Activated CD8-positive, alpha-beta memory T cell treated with anti-CD3 and anti-CD28 coated beads, Interleukin-2, amount 10 ng/mL, durations not matched to agents 7 days and 5 days (primary cell): ENCODE measurements around the gene CELSR1. TPM values are rescaled to one million over a fixed set of nuclear protein-coding genes. Genes with fewer than 3 reads are reported as not detected.

Source experiments
- ATAC-seq: fragments of 150-1000 bp; cut with Tn5 transposase; one replicate; pipeline ENCODE4 v1.10.0; 2021; ENCODE audit warnings: moderate library complexity
- CTCF ChIA-PET: fragments of 350-600 bp; sonication (Branson Sonifier 250); formaldehyde crosslinking; loops from one replicate; lab custom pipeline; 2021; ENCODE audit warnings: antibody characterized with exemption; lab: Charles Lee
- DNase-seq: peaks from one replicate; pipeline ENCODE4 v3.0.0-alpha.2; 2020
- H3K27ac Mint-ChIP-seq: one replicate; pipeline ENCODE4 v1.8.0; 2021; ENCODE audit warnings: mild to moderate bottlenecking, mixed read lengths
- H3K27me3 Mint-ChIP-seq: one replicate; pipeline ENCODE4 v1.8.0; 2021; ENCODE audit warnings: mixed read lengths
- H3K36me3 Mint-ChIP-seq: one replicate; pipeline ENCODE4 v1.8.0; 2021; ENCODE audit warnings: mild to moderate bottlenecking, mixed read lengths
- H3K4me1 Mint-ChIP-seq: one replicate; pipeline ENCODE4 v1.8.0; 2021; ENCODE audit warnings: mixed read lengths
- H3K4me3 Mint-ChIP-seq: one replicate; pipeline ENCODE4 v1.8.0; 2021; ENCODE audit warnings: mild to moderate bottlenecking, moderate library complexity, mixed read lengths
- H3K9me3 Mint-ChIP-seq: one replicate; pipeline ENCODE4 v1.8.0; 2022; ENCODE audit warnings: low read depth, mixed read lengths
- total RNA-seq, 2 experiments: library from RNA; stranded (reverse); gene quantifications; one replicate each; pipeline ENCODE4 v1.2.3, GENCODE V29; 2021

CELSR1 gene
- total RNA-seq, 2 experiments from 2014 or later, result 0.06 to 0.12 TPM

DNA sequence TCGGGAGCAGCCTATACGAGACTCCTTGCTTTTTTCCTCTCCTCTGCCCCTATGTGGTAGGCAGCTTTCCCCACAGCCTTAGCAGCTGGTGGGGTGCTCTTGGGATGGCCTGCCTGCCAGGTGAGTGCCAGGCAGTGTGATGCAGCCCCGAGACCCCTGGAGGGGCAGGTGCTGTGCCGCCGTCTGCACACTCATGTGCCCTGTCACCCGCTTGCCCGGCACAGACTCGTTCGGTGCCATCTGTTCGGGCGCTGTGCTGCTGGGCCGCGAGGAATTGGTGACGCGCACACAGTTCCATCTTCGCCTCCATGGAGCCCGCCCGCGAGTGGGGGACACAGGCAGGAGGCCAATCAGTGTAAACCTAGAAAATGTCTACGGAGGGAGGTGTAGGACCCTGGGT, 186.8 kb downstream of the CELSR1 start:
- Mint-ChIP-seq H3K4me1 (no peaks in the 10 kb centered on the region), H3K9me3 (no peaks in the 10 kb centered on the region), H3K27me3 (no peaks in the 10 kb centered on the region), H3K36me3 (peaks cover 17% of the 10 kb centered on the region), H3K4me3 (no peak overlapping the region), H3K27ac (no peak overlapping the region)
- CTCF ChIA-PET, result interaction anchor here (1.5 kb wide), 1 partner anchor 11 kb away, joined by 4 read pairs; no protein-coding TSS in a partner anchor
- no peak for ATAC-seq
- DNase-seq, result no peak

DNA sequence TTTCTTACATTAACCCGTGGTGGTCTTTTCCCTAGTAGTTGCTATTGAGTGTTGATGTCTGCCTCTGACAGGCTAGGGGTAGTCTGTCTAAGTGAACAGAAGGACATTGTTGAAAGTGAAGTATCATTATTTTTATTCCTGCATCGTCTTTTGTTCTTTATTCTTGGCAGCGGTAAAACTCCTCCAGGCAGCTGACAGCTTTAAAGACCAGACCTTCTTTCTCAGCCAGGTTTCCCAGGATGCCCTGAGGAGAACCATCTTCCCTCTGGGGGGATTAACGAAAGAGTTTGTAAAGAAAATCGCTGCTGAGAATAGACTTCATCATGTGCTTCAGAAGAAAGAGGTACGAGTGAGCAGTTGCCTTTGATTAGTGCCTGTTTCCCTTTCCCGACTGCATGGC, 187.3 kb downstream of the CELSR1 start:
- DNase-seq (no peak), ATAC-seq (no peak)
- Mint-ChIP-seq H3K9me3 (no peaks in the 10 kb centered on the region), H3K4me3 (no peak overlapping the region), H3K4me1 (no peaks in the 10 kb centered on the region), H3K36me3 (peaks cover 19% of the 10 kb centered on the region), H3K27me3 (no peaks in the 10 kb centered on the region), H3K27ac (no peak overlapping the region)
- CTCF ChIA-PET, result interaction anchor here (1.1 kb wide), 1 partner anchor 18 kb away, joined by 3 read pairs; no protein-coding TSS in a partner anchor

DNA sequence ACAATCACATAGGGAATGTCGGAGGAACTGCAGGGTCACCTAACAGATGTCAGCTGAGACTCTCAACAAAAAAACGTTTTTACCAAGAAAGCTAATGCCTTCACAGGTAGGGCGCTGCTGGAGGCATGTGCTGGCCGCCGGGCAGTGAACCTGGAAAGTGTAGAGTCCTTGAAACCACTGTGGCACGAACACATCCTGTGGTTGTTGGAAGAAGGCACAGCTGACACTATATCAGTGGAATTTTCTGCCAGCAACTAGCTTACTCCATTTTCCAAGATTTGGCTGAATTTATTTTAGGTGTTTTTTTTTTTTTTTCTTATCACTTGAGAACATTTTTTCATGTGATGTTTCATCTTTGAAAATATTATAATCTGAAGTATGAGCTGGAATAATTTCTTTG, 187.7 kb downstream of the CELSR1 start:
- Mint-ChIP-seq H3K4me3 (no peak overlapping the region), H3K27ac (no peak overlapping the region), H3K36me3 (peaks cover 21% of the 10 kb centered on the region), H3K4me1 (no peaks in the 10 kb centered on the region), H3K9me3 (no peaks in the 10 kb centered on the region), H3K27me3 (no peaks in the 10 kb centered on the region)
- no peak for DNase-seq
- CTCF ChIA-PET, result interaction anchor here (1.0 to 1.1 kb wide), 2 partner anchors 14 to 18 kb away, joined by 3 read pairs; partner anchors contain the start of gene TRMU
- ATAC-seq, result no peak

DNA sequence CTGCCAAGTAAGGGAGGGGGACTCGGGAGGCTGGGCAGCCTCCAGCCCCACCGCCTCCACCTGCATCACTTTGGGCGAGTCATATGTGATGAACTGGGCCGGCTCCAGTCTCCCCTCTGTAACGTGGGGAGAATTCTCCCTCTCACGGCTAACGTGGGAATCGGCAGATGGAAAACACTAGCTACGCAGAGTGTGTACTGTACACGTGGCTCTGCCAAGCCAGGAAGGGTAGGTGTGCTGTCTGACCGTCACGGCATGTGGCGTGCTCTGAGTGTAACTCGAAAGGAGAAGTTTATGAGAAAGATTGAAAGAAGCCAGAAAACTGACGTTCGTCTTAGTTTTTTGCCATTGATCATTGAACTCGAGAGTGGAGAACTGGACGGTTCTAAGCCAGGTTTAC, 188.2 kb downstream of the CELSR1 start:
- no peak for DNase-seq
- peaks cover 24% of the 10 kb centered on the region for H3K36me3 Mint-ChIP-seq
- no peak overlapping the region for H3K4me3 Mint-ChIP-seq
- ATAC-seq, result no peak
- H3K27me3 Mint-ChIP-seq, result no peaks in the 10 kb centered on the region
- CTCF ChIA-PET, result interaction anchor here (1.0 to 1.1 kb wide), 2 partner anchors 13 to 19 kb away, joined by 3 read pairs; partner anchors contain the start of gene TRMU
- no peaks in the 10 kb centered on the region for H3K9me3 Mint-ChIP-seq
- H3K27ac Mint-ChIP-seq, result no peak overlapping the region
- H3K4me1 Mint-ChIP-seq, result no peaks in the 10 kb centered on the region

DNA sequence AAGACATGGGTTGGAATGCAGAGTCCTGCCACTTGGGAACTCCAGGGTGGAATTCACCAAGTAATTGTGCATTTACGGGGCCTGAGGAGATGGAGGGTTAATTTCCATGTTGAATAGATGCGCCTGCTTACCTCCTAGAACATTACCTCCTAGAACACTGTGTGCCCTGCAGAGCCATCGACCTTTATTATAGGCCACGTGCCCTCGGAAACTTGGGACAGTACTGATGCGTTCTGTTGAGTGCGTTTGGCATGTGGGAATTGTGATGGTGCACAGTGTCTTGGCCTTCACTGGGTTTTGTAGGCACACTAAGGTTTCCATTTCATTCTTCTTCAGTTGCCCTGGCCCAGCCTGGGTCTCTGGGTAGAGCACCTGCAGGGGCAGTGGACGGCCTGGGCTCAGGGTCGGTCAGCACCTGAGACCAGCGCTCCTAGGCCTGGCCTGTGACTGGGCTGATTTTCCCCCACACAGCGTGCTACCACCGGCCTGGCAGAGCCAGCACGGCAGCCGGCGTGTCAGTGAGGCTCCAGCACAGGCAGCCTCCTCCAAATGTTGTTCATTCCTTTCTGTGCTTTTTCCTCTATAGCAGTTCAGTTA, 189.2 kb downstream of the CELSR1 start:
- peaks cover 25% of the 10 kb centered on the region for H3K36me3 Mint-ChIP-seq
- ATAC-seq, result no peak
- H3K27ac Mint-ChIP-seq, result no peak overlapping the region

DNA sequence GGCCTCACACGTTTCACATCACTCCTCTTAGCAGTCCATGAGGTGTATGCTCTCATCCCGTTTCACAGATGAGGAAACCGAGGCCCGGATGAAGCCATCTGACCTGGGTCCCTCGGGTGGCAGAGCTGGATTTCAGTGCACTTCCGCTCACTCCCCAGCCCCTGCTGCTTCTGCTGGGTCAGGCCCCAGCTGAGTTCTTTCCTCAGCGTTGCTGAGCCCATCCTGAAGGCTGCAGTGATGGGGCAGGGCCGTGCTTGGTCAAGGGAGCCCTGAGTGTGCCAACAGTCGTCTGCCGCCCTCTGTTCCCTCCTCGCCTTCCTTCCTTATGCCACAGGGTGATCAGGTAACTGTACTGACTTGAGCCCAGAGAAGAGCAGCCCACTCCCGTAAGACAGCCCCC, 189.8 kb downstream of the CELSR1 start:
- Mint-ChIP-seq H3K27me3 (no peaks in the 10 kb centered on the region), H3K36me3 (peaks cover 28% of the 10 kb centered on the region), H3K4me3 (no peak overlapping the region), H3K9me3 (no peaks in the 10 kb centered on the region), H3K4me1 (no peaks in the 10 kb centered on the region), H3K27ac (no peak overlapping the region)
- CTCF ChIA-PET, result no interaction called here
- ATAC-seq, result no peak
- no peak for DNase-seq

More for the DNA sequence above, 189.2 kb downstream of the CELSR1 start:
- H3K27me3 Mint-ChIP-seq, result no peaks in the 10 kb centered on the region
- no peaks in the 10 kb centered on the region for H3K4me1 Mint-ChIP-seq
- no peak overlapping the region for H3K4me3 Mint-ChIP-seq
- CTCF ChIA-PET, result no interaction called here
- H3K9me3 Mint-ChIP-seq, result no peaks in the 10 kb centered on the region
- no peak for DNase-seq

DNA sequence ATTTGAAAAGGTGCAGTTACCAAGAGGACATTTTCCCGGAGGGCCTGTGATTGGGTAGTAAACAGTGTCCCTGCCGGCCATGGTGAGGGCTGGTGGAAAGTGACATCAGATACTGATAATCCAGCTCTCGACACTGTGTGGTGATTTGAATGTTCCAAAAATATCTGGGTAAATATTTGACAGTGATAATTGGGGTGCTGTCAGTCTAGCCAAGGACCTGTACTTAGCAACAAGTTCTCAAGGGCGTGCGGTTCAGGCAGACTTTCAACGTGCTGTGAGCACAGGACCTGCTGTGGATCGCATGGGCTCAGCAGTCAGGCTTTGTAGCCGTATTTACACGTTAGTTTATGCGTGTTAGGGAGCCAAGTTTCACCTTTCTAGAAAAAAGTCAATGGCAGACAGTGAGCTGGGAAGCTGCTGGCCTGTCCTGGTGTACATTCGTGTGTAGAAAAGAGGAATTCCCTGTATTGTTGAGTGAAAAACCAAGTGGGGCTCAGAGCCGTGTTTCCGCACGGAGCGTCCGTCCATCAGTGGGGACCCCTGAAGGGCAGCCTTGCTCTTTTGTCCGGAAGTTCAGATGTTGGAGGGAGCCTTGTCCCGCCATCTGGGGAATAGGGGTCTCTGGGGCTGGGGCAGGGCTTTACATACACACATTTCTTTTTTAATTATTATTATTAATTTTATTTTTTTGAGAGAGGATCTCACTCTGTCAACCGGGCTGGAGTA, 190.6 kb downstream of the CELSR1 start:
- CTCF ChIA-PET, result interaction anchor here (0.6 kb wide), 1 partner anchor 34 kb away, joined by 3 read pairs; no protein-coding TSS in a partner anchor
- Mint-ChIP-seq H3K4me3 (no peak overlapping the region), H3K9me3 (no peaks in the 10 kb centered on the region), H3K4me1 (no peaks in the 10 kb centered on the region), H3K36me3 (peaks cover 28% of the 10 kb centered on the region), H3K27ac (no peak overlapping the region), H3K27me3 (no peaks in the 10 kb centered on the region)
- ATAC-seq (no peak), DNase-seq (no peak)

DNA sequence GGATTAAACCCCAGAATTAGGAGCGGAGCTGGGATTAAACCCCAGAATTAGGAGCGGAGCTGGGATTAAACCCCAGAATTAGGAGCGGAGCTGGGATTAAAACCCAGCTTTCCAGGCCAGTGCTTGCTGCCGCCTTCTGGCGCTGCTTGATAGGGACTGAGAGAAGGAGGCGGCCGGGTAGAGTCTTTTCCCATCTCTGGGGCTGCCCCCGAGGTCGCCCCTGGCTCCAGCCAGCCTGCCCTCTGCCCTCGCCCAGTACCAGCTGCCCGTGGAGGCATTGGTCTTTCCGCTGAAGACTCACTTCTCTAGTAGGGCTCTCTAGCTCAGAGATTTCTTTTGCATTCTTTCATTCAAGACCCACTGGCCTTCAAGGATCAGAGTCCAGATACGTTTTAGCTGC, 196.7 kb downstream of the CELSR1 start:
- H3K36me3 Mint-ChIP-seq, result peaks cover 38% of the 10 kb centered on the region
- no peak for ATAC-seq
- no peaks in the 10 kb centered on the region for H3K27me3 Mint-ChIP-seq
- H3K27ac Mint-ChIP-seq, result no peak overlapping the region
- H3K4me3 Mint-ChIP-seq, result no peak overlapping the region
- H3K4me1 Mint-ChIP-seq, result peaks cover 17% of the 10 kb centered on the region
- H3K9me3 Mint-ChIP-seq, result no peaks in the 10 kb centered on the region
- DNase-seq, result no peak
- CTCF ChIA-PET, result interaction anchor here (0.7 kb wide), 1 partner anchor 28 kb away, joined by 3 read pairs; no protein-coding TSS in a partner anchor

DNA sequence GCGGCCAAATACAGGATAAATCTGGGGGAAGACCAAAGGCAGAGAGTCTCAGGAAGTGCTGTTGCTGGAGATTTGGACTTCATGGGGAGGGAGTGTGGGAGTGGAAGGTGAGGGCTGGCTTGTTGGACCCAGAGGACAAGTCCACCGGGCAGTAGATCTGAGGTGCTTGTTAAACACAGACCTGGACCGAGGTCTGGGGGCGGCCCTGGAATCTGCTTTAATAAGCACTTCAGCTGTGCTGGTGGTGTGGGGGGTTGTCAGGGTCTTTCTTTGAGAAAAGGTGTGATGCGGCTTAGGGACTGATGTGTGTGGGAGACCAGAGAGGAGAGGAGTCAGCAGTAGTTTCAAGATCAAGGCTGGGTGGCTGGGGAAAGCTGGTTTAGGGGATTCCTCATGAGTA, 197.5 kb downstream of the CELSR1 start:
- H3K4me3 Mint-ChIP-seq, result no peak overlapping the region
- H3K27ac Mint-ChIP-seq, result no peak overlapping the region
- peaks cover 35% of the 10 kb centered on the region for H3K36me3 Mint-ChIP-seq
- no peak for ATAC-seq
- no peaks in the 10 kb centered on the region for H3K27me3 Mint-ChIP-seq
- peaks cover 19% of the 10 kb centered on the region for H3K4me1 Mint-ChIP-seq
- no peak for DNase-seq
- CTCF ChIA-PET, result interaction anchor here (1.0 to 1.3 kb wide), 3 partner anchors 11 to 218 kb away, joined by 3 to 5 read pairs (median 4); no protein-coding TSS in a partner anchor
- no peaks in the 10 kb centered on the region for H3K9me3 Mint-ChIP-seq

DNA sequence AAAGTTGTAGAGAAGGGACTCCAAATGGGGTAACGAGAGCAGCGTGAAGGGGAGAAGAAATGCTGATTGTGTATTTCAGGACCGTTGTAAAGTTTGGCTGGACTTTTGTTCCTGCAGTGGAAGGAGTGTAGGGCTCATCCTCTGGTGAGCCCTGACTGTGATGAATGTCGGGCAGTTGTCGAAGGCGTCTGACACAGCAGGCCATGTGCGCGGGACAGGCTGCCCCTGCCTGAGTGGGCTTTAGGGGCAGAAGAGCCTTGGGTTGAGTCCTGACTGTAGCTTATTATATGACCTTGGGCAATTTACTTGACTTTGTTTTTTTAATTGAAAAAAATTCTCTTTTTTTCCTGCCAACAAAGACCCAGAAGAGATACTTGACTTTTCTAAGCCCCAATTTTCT, 198.8 kb downstream of the CELSR1 start:
- CTCF ChIA-PET, result no interaction called here
- DNase-seq, result no peak
- H3K27me3 Mint-ChIP-seq, result no peaks in the 10 kb centered on the region
- no peak overlapping the region for H3K4me3 Mint-ChIP-seq
- ATAC-seq, result no peak
- peaks cover 30% of the 10 kb centered on the region for H3K36me3 Mint-ChIP-seq
- no peak overlapping the region for H3K27ac Mint-ChIP-seq
- H3K4me1 Mint-ChIP-seq, result peaks cover 26% of the 10 kb centered on the region
- H3K9me3 Mint-ChIP-seq, result no peaks in the 10 kb centered on the region

DNA sequence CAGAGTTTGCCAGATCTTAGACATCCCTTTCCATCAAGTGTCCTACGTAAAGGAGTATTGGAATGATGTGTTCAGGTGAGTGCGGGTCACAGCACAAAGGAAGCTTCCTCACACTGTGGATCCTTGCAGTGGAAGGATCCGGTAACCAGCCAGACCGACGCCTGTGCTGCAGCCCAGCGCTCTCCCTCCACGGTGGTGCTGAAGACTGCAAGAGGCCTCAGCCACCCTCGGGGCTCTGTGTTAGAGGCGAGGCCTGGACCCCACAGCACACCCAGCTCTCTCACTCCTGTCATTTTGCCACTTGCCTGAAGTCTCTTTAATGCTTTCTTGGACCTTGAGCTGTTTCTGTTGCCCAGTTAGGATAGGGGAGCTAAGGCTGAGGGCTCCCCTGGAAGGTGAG, 199.6 kb downstream of the CELSR1 start:
- H3K9me3 Mint-ChIP-seq, result no peaks in the 10 kb centered on the region
- no peak overlapping the region for H3K27ac Mint-ChIP-seq
- DNase-seq, result no peak
- ATAC-seq, result no peak
- no peaks in the 10 kb centered on the region for H3K27me3 Mint-ChIP-seq
- no peak overlapping the region for H3K4me3 Mint-ChIP-seq
- peaks cover 26% of the 10 kb centered on the region for H3K4me1 Mint-ChIP-seq
- peaks cover 35% of the 10 kb centered on the region for H3K36me3 Mint-ChIP-seq
- CTCF ChIA-PET, result interaction anchor here (3.1 kb wide), 1 partner anchor 216 kb away, joined by 12 read pairs; no protein-coding TSS in a partner anchor

DNA sequence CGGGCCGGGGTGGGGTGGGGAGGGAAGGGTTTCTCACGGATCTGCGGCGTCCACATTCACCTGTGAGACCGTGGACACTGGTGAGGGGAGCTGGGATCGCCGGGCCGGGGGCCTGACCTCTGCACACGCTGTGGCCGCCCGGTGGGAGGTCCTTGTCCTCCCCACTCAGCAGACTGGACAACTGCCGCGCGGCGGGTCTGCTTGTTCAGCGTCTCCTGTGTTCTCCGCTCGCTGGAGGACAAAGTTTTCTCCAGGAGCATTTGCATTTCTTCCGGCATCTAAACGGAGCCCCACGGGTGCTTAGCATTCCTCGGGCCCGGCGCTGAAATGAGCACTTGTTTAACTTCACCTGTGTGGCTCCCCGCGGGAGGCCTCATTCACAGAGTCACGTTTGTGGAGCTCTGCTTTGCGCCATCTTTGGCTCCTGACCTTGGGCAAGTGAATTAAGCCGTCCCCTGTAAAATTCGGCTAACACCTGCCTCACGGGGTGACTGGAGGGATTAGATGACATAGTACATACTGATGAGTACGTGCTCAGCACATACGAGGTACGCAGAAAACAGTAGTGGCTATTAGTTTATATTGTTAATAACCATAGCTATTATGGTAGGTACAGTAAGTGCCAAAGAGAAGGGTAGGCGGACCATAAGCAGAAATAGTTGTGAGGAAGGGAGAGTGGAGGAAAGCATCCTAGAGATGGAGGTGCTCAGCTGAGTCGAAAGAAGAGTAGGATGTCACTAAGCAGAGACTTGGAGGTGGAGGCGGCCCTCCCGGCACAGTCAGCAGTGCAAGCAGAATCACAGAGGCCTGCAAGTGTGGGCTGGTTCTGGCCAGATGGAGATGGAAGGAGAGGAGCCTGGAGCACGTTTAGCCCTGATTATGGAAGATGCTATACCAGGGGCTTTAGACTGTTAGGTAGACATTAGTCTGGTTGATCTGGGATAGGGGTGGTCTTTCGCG, 201.0 kb downstream of the CELSR1 start:
- peak; percentile 52 for DNase-seq
- Mint-ChIP-seq H3K27ac (peak overlapping the region; percentile 87), H3K4me3 (peak overlapping the region; percentile 96), H3K36me3 (peaks cover 36% of the 10 kb centered on the region), H3K4me1 (peaks cover 26% of the 10 kb centered on the region), H3K9me3 (no peaks in the 10 kb centered on the region), H3K27me3 (no peaks in the 10 kb centered on the region)
- CTCF ChIA-PET, result interaction anchor here (0.7 to 3.1 kb wide), 6 partner anchors 13 to 330 kb away, joined by 3 to 12 read pairs (median 4); partner anchors contain the start of gene CDPF1
- peak; percentile 17 for ATAC-seq
